GM19324 (cell line): ENCODE data around the gene BABAM2.
"Not testable (repeated sequence)": the region's sequence is repeated elsewhere in the genome, so short reads cannot be mapped to it uniquely, and the experiment has no call there.

Experiments
- ATAC-seq: cut with Tn5 transposase; IDR thresholded peaks from one replicate; pipeline ENCODE4 v1.9.1; 2021; ENCODE audit warnings: mild to moderate bottlenecking, moderate library complexity; ENCODE audit not compliant: unreplicated experiment, low FRiP score

Gene BABAM2

GRCh38 chr2:28224648-28225472 is 334.3 kb downstream of the BABAM2 start:
- no peak for ATAC-seq

GRCh38 chr2:28225473-28226080 is 335.0 kb downstream of the BABAM2 start:
- ATAC-seq: no peak

GRCh38 chr2:28226558-28226957 is 336.0 kb downstream of the BABAM2 start:
- ATAC-seq: no peak

GRCh38 chr2:28227498-28227897 is 337.0 kb downstream of the BABAM2 start:
- ATAC-seq: no peak

DNA sequence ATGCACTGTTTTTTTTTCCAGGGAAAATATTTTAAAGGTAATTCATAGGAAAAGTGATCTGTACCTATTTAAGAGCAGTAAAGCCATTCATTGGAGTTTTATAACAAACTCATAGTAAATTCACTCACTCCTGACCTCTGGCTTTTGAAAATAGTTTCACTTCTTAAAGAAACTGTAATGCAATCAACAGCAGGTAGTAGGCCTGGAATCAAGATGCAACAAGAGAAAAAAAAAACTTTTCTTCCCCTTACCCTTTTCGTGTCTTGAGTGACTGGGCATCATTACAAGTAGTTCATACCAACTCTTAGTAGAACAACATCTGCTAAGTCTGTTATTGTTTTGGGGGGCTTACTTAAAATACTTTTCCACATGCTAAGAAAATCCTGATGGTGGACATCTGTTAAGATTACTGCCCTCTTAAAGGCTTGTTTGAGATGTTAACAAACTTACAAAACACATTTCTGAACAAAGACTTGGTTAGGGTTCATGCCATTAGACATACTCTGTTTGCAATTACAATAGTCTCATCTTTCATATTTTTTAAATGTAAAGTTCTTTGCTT is 338.0 kb downstream of the BABAM2 start:
- no peak for ATAC-seq

- no peak for ATAC-seq
These were observed 340.6 kb downstream of the BABAM2 start for GRCh38 chr2:28231110-28231631.

GRCh38 chr2:28232295-28232694 is 341.8 kb downstream of the BABAM2 start:
- ATAC-seq: no peak

GRCh38 chr2:28233164-28233676 is 342.7 kb downstream of the BABAM2 start:
- ATAC-seq: no peak

DNA sequence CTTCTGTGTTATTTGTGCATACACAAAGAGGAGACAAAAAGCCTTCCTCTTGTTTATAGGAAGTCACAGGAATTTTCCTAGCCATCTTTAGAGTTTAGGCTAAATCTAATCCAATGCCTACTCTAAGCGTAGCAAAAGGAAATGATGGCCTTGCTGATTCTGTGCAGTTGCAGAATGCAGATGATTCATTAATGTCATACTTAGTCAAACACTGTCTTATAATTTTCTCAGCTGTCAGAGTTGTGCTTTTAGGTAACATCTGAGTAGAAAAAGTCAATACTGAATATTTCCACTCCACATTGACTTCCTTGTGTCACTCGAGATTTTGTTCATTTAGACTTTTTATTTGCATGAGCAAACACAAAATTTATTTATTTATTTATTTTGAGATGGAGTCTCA is 344.3 kb downstream of the BABAM2 start:
- ATAC-seq: no peak

DNA sequence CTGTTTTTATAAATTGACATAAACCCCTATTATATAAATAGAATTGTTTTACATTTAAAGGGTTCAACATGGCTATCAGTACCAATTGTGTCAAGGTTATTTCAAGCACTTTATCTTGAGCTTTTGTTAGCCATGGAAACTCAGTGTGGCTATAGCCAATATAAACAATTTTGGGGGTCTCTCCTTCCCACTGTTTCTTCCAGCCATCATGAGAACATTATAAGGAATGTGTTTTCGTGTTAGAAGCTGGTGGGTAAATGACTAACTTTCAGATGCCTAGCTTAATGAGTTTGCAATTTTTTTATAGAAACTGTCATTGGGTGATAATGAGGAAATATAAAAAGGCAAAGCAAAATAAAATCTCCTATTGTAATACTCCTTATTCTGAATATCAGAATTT is 348.7 kb downstream of the BABAM2 start:
- no peak for ATAC-seq

GRCh38 chr2:28240937-28241336 is 350.4 kb downstream of the BABAM2 start:
- no peak for ATAC-seq

GRCh38 chr2:28247290-28247689 is 356.8 kb downstream of the BABAM2 start:
- ATAC-seq: no peak

- ATAC-seq: no peak
These were observed 357.2 kb downstream of the BABAM2 start for GRCh38 chr2:28247734-28248133.

DNA sequence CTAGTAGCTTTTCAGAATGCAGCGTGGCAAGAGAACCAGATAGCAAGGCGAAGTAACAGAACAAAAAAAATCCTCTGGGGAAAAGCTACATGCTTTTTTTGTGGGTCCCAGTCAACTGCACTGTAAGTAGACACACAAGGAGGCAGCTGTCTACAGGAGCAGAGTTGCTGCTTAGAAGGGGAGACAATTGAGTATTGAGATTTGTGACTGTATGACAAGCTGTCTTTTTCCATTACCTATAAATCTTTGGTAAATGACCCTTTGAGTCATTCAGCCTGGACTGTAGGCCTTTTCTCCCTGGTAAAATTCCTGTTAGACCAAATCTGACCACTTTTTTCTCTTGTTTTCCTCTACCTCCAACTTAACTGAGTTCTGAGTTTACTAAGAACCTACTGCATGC is 358.0 kb downstream of the BABAM2 start:
- ATAC-seq: no peak

- no peak for ATAC-seq
These were observed 359.5 kb downstream of the BABAM2 start for GRCh38 chr2:28250006-28250405.

DNA sequence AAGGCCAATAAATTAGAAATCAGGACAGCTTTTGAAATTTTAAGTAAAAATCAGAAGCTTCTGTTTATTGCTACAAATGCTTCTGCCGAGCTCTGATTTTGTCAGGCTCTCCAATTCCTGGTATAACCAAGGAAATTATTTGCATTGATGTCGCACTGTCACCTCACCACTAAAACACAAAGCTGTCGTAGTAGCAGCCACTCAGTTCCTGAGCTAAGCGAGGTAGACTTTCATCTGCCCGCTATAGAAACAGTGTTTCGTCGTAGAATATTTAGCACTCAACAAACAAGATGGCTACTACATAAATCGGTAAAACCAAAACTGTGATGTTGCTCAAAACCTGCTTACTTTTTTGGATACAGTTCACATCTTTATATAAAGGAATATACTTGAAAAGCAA is 360.8 kb downstream of the BABAM2 start:
- no peak for ATAC-seq

DNA sequence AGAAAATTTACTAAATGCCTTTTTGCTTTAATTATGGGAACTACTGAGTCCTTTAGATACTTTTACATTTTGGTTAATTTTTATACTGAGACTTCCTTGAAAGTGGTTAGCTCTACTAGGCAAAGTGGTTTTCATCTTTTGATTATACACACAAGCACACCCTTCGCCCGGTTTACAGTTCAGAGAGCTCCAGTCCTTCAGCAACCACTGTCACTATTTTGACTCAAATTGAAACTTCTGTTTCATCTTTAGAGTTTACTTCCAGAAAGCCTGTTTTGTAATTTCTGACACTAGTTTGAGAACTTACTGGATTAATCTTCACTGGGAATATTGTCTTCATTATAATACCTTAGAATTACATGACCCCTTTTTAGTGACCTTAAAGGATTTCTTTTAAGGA is 361.8 kb downstream of the BABAM2 start:
- no peak for ATAC-seq

DNA sequence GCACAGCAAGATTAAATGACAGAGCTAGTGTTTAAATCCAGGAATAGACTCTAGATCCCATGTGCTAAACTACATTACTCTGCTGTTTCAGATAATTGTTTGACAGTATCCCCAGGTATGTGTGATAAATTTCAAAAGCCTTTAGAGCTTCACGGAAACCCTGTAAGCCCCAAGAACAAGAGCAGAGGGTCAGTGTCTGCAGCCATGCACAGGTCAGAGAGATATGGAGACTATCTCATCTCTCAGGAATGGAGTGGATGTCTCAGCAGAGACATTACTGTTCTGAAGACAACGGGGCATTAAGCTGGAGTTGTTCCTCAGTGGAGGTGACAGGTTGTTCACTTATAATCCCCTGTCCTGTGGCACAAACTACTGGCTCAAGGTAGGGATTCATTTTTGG is 363.0 kb downstream of the BABAM2 start:
- ATAC-seq: no peak

- not testable (repeated sequence) for ATAC-seq
These were observed 364.7 kb downstream of the BABAM2 start for GRCh38 chr2:28255231-28255630.

- ATAC-seq: no peak
These were observed 366.7 kb downstream of the BABAM2 start for GRCh38 chr2:28257182-28257581.

DNA sequence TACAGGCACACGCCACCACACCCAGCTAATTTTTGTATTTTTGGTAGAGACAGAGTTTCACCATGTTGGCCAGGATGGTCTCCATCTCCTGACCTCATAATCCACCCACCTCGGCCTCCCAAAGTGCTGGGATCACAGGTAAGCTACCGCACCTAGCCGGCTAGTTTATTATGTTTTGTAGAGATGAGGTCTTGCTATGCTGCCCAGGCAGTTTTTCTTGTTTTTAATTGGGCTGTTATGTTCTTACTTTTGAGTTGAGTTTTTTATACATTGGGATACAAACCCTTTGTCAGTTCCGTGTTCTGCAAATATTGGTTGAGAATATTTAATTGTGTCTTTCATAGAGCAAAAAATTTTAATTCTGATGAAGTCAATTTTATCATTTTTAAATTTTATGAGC is 368.7 kb downstream of the BABAM2 start:
- not testable (repeated sequence) for ATAC-seq
